ENCODE results near the gene LYPD5.

Gene LYPD5

DNA sequence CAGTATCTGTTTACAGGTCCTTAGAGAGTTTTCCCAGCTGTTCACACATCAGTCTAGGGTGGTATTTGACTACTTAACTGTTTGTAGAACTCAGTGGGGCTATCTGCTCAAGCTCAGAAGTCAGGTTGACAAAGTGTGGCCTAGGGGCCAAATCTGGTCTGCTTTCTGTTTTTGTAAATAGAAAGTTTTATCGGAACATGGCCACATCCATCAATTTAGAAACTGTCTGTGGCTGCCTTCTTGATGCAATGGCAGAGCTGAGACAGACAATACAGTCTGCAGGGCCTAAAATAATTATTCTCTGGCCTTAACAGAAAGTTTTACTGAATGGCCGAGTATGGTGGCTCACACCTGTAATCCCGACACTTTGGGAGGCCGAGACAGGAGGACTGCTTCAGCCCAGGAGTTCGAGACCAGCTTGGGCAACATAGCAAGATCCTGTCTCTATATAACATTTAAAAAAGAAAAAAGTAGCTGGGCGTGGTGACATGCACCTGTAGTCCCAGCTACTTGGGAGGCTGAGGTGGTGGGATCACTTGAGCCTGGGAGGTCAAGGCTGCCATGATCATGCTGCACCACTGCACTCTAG lies 49.9 kb downstream of the LYPD5 start:
- DNase-seq (ENCODE audit: low read depth, low spot score): no peak

DNA sequence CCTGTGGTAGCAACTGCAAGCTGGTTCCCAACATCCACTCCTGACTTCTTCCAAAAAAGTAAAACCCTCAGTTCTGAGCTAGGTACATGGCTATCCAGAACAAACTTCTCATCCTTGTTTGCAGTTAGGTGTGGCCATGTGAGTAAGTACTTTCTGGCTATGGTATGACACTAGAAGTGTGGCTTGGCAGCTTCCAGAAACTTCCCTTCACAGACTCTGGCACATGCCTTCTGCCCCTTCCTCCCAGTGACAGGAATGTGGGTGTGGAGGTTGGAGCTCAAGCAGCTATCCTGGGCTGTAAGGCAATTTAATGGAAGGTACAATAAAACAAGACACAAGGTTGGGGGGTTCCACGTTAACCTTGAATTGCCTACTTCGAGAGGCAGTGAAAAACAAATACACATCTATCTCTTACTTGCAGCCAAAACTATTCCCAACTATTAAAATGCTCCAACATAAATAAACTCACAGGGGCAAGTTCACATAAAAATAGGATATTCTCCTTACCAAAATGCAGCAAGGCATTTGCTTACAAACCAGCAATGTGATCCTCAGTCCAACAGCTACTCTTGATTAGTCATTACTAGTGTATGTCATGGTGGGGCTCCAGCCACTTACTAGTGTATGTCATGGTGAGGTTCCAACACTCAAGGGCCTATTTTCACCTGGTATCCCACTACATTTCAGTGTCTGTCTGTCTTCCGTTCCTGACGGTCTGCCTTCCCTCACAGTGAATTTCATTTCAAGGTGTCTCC lies 50.6 kb downstream of the LYPD5 start:
- DNase-seq (ENCODE audit: low read depth, low spot score): no peak

DNA sequence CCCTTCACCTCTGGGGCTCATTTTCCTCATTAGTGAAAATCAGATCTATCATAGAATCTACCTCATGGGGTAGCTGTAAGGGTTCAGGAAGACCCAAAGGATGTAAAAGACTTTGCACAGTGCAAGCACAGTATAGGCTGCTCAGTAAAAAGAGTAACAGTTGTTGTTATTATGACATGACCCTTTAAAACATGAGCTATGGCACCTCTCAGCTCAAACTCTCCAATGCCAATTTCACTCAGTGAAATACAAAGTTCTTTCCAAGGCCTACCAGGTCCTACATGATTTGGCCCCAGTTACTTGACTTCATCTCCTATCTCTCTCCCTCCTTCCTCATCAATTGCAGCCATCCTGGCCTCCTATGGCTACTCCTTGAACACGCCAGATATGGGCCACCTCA lies 52.3 kb downstream of the LYPD5 start:
- no peak for DNase-seq (ENCODE audit: low read depth, low spot score)

DNA sequence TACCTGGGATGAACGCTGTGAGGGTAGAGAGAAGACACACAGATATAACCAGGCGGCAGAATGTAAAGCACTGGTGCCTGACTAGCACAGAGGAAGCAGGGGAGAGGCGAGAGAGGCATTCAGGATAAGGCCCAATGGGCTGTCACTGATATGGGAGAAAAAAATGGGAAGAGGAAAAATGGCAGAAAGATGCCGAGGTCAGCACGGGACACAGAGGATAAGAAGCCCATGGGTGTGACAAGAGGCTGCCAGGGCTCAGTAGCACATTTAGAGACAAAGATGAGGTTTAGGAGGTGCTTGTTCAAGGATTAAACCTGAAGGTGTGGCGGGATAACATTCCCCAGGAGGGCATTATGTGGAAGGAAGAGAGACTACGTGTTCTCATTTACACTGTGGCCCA lies 53.1 kb downstream of the LYPD5 start:
- DNase-seq (ENCODE audit: low read depth, low spot score): no peak

DNA sequence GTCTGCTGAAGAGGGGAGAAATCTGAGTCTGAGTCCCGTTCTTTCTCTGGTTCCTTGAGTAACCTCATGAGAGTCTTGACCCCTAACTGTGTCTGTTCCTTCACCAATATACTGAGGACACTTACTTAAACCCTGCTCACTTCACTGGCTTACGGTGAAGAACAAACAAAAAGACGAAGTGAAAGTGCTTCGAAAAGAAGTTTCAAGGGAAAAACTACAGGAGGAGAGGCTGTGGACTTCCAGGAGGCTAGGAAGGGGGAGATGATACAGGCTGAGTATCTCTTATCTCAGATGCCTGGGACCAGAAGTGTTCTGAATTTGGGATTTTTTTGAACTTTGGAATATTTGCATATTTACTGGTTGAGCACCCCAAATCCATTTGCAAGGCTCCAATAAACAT lies 53.6 kb downstream of the LYPD5 start:
- DNase-seq (ENCODE audit: low read depth, low spot score): no peak

DNA sequence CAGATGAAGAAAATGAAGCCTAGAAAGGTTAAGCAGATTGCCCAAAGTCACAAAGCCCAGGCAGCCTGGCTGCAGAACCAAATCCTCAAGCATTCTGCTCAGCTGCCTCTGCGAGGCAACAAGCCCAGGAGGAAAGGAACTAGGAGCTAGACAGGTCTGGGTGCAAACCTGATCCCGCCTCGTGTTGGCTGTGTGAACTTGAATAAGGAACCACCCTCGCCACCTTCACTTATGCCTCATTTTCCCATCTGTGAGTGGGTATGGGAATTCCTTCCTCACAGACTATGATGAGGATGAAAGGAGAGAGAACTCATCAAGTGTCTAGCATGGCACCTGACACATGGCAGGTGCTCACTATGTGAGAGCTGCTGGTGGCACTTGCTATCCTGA lies 54.0 kb downstream of the LYPD5 start:
- DNase-seq (ENCODE audit: low read depth, low spot score): no peak

- no peak for DNase-seq (ENCODE audit: low read depth, low spot score)
These were observed 54.6 kb downstream of the LYPD5 start for GRCh38 chr19:43747557-43748204.
